Natural killer cell (primary cell): Measurements from ENCODE around the gene MATK. TPM values are rescaled to one million over a fixed set of nuclear protein-coding genes. Genes with fewer than 3 reads are reported as not detected.

Source experiments
- ATAC-seq, 3 donors: fragments of 150-1000 bp in 2 of 3; fragments of 200-7000 bp in 1 of 3; cut with Tn5 transposase; 1 replicate in 1 of 3; 2 replicates in 2 of 3; pipeline ENCODE4 v1.10.0; 2021; ENCODE audit warnings: mild to moderate bottlenecking in 2 of 3, moderate library complexity in 2 of 3
- DNase-seq, 2 donors: peaks; one replicate each; pipeline versions ENCODE4 v3.0.0 to v3.0.0-alpha.2; 2013 to 2021; ENCODE audit warnings: mixed read lengths in 1 of 2
- H3K27ac ChIP-seq: one replicate; pipeline ENCODE4 v1.5.1; 2013; ENCODE audit warnings: mild to moderate bottlenecking, low read length
- H3K27me3 ChIP-seq: one replicate; pipeline ENCODE4 v1.6.1; 2013; ENCODE audit warnings: low read length; ENCODE audit not compliant: control insufficient read depth, insufficient read depth
- H3K36me3 ChIP-seq: one replicate; pipeline ENCODE4 v1.6.1; 2013; ENCODE audit warnings: low read length; ENCODE audit not compliant: control insufficient read depth, insufficient read depth
- H3K4me1 ChIP-seq: one replicate; pipeline ENCODE4 v1.6.1; 2013; ENCODE audit warnings: low read length; ENCODE audit not compliant: control insufficient read depth, insufficient read depth
- H3K4me3 ChIP-seq: one replicate; pipeline ENCODE4 v1.5.1; 2013; ENCODE audit warnings: low read length
- H3K9me3 ChIP-seq: one replicate; pipeline ENCODE4 v1.6.1; 2013; ENCODE audit warnings: low read length; ENCODE audit not compliant: control insufficient read depth, insufficient read depth
- H3K27ac Mint-ChIP-seq, 2 donors: one replicate each; pipeline ENCODE4 v1.8.0; 2022; ENCODE audit warnings: mild to moderate bottlenecking in 2 of 2, mixed read lengths in 2 of 2, moderate library complexity in 1 of 2
- H3K27me3 Mint-ChIP-seq, 2 donors: one replicate each; pipeline ENCODE4 v1.8.0; 2022; ENCODE audit warnings: low read depth in 2 of 2, mixed read lengths in 2 of 2
- H3K36me3 Mint-ChIP-seq: one replicate; pipeline ENCODE4 v1.8.0; 2022; ENCODE audit warnings: mixed read lengths
- H3K4me1 Mint-ChIP-seq, 2 donors: one replicate each; pipeline ENCODE4 v1.8.0; 2022; ENCODE audit warnings: mixed read lengths in 2 of 2
- H3K4me3 Mint-ChIP-seq: one replicate; pipeline ENCODE4 v1.8.0; 2022; ENCODE audit warnings: mild to moderate bottlenecking, moderate library complexity, mixed read lengths
- H3K9me3 Mint-ChIP-seq, 2 donors: one replicate each; pipeline ENCODE4 v1.8.0; 2022; ENCODE audit warnings: mixed read lengths in 2 of 2
- CTCF ChIP-seq: fragments of 200-600 bp; IDR thresholded peaks from one replicate; pipeline ENCODE4 v1.8.0; 2022; ENCODE audit warnings: antibody characterized with exemption
- WGBS: methylation state at CpG from one replicate; pipeline ENCODE4 v1.1.7; 2013; ENCODE audit warnings: missing lambda C conversion rate; ENCODE audit not compliant: insufficient coverage; 5-methylcytosine and 5-hydroxymethylcytosine counted together
- intact Hi-C: fragments of 100-400 bp; cut with micrococcal nuclease; formaldehyde crosslinking; loops from one replicate; pipeline ENCODE4 v1.14.2; 2022
- total RNA-seq, 4 donors: library from RNA; stranded (reverse); fragments of 120-200 nt in 1 of 4; gene quantifications; one replicate each; pipeline versions ENCODE4 v1.2.3 to v1.2.4, GENCODE V29; 2013 to 2022

MATK gene
- total RNA-seq, 3 donors from 2014 or later (not counting 1 experiment from before 2014, with no cell fraction given): 269 to 353 (median 317) TPM

DNA sequence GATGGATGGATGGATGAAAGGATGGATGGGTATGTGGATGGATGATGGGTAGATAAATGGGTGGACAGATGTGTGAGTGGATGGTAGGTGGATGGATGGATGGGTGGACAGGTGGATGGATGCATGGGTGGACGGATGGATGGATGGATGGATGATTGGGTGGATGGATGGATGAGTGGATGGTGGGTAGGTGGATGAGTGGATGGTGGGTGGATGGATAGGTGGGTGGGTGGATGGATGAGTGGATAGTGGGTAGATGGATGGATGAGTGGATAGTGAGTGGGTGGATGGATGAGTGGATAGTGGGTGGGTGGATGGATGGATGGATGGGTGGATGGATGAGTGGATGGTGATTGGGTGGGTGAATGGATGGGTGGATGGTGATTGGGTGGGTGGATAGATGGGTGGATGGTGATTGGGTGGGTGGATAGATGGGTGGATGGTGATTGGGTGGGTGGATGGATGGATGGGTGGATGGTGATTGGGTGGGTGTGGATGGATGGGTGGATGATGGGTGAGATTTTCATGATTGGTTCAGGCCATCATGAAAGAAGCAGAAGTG, 9.6 kb downstream of the MATK start:
- H3K4me1 Mint-ChIP-seq: peaks cover 2 to 34% of the 10 kb centered on the region in 2 donors
- Histone ChIP-seq H3K36me3 (peaks cover 29% of the 10 kb centered on the region), H3K27me3 (no peaks in the 10 kb centered on the region), H3K27ac (no peak overlapping the region), H3K9me3 (peaks cover 6% of the 10 kb centered on the region), H3K4me3 (no peak overlapping the region), H3K4me1 (peaks cover 15% of the 10 kb centered on the region)
- H3K4me3 Mint-ChIP-seq: no peak overlapping the region
- H3K9me3 Mint-ChIP-seq: no peaks in the 10 kb centered on the region
- H3K27me3 Mint-ChIP-seq: no peaks in the 10 kb centered on the region
- no peak for ATAC-seq
- no peak for DNase-seq
- 98% methylated on average over 1 of the region's 1 CpG for whole genome bisulfite sequencing
- no peak for TF ChIP-seq CTCF
- H3K36me3 Mint-ChIP-seq: no peaks in the 10 kb centered on the region
- H3K27ac Mint-ChIP-seq: peak overlapping the region in 1 of 2 donors; percentile 65
- intact Hi-C loops: no loop called here

- Mint-ChIP-seq H3K27ac (peak overlapping the region in 1 of 2 donors; percentile 65), H3K9me3 (no peaks in the 10 kb centered on the region), H3K4me3 (no peak overlapping the region), H3K36me3 (no peaks in the 10 kb centered on the region), H3K27me3 (no peaks in the 10 kb centered on the region), H3K4me1 (peaks cover 0 to 27% of the 10 kb centered on the region in 2 donors)
- Histone ChIP-seq H3K9me3 (no peaks in the 10 kb centered on the region), H3K4me1 (peaks cover 8% of the 10 kb centered on the region), H3K4me3 (no peak overlapping the region), H3K27me3 (no peaks in the 10 kb centered on the region), H3K27ac (no peak overlapping the region), H3K36me3 (peaks cover 24% of the 10 kb centered on the region)
- no peak for TF ChIP-seq CTCF
- intact Hi-C loops: no loop called here
- WGBS: 97% methylated on average over 5 of the region's 5 CpGs
- DNase-seq (no peak), ATAC-seq (no peak)
Observed at GRCh38 chr19:3775831-3776230, 10.3 kb downstream of the MATK start.

DNA sequence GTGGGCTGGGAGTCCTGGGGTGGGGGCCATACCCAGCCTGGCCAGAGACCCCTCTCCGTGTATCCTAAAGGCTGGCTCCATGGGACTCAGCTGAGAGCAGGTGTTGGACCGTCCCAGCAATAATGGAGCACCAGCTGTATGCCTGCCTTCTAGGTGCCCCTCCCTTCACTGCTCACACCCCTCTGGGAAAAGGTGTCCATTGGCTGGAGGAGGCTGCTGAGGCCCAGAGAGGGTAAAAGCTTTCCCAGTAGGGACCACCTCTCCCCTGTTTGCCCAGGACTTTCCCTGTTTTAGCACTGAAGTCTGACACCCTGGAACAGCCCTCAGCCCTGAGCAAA, 10.8 kb downstream of the MATK start:
- intact Hi-C loops: no loop called here
- Mint-ChIP-seq H3K4me1 (peaks cover 0 to 26% of the 10 kb centered on the region in 2 donors), H3K36me3 (no peaks in the 10 kb centered on the region), H3K27ac (no peak overlapping the region), H3K4me3 (no peak overlapping the region), H3K27me3 (no peaks in the 10 kb centered on the region), H3K9me3 (no peaks in the 10 kb centered on the region)
- Histone ChIP-seq H3K27ac (no peak overlapping the region), H3K27me3 (no peaks in the 10 kb centered on the region), H3K9me3 (no peaks in the 10 kb centered on the region), H3K36me3 (peaks cover 22% of the 10 kb centered on the region), H3K4me1 (peaks cover 5% of the 10 kb centered on the region), H3K4me3 (no peak overlapping the region)
- no peak for TF ChIP-seq CTCF
- ATAC-seq (no peak), DNase-seq (no peak)
- 88% methylated on average over 2 of the region's 2 CpGs for WGBS
